Fibroblast of skin of abdomen (primary cell): Measurements from ENCODE around the gene RABGGTA.

Experiments
- DNase-seq: peaks from one replicate; pipeline ENCODE4 v3.0.0-alpha.2; 2013

RABGGTA gene

GRCh38 chr14:24278424-24278823 lies 7.0 kb upstream of the RABGGTA start:
- no peak for DNase-seq

GRCh38 chr14:24277606-24278321 lies 6.4 kb upstream of the RABGGTA start:
- no peak for DNase-seq

GRCh38 chr14:24277071-24277470 lies 5.7 kb upstream of the RABGGTA start:
- no peak for DNase-seq

- DNase-seq, result no peak
Measured at GRCh38 chr14:24274101-24274543, 2.7 kb upstream of the RABGGTA start.

- no peak for DNase-seq
Measured at GRCh38 chr14:24273422-24273998, 2.1 kb upstream of the RABGGTA start.

GRCh38 chr14:24272467-24272866 lies 1.1 kb upstream of the RABGGTA start:
- no peak for DNase-seq

GRCh38 chr14:24271834-24272263 lies 452 bp upstream of the RABGGTA start:
- no peak for DNase-seq

- no peak for DNase-seq
Measured at GRCh38 chr14:24270537-24271133, 762 bp downstream of the RABGGTA start.

GRCh38 chr14:24269910-24270536 lies 1.4 kb downstream of the RABGGTA start:
- no peak for DNase-seq

GRCh38 chr14:24269368-24269767 lies 2.0 kb downstream of the RABGGTA start:
- DNase-seq, result no peak

GRCh38 chr14:24268225-24268624 lies 3.2 kb downstream of the RABGGTA start:
- DNase-seq, result no peak

- DNase-seq, result no peak
Measured at GRCh38 chr14:24267516-24267915, 3.9 kb downstream of the RABGGTA start.

- DNase-seq, result no peak
Measured at GRCh38 chr14:24266344-24267244, 4.8 kb downstream of the RABGGTA start.

GRCh38 chr14:24264298-24264697 lies 7.1 kb downstream of the RABGGTA start:
- DNase-seq, result no peak

- DNase-seq, result no peak
Measured at GRCh38 chr14:24263848-24264247, 7.5 kb downstream of the RABGGTA start.

- no peak for DNase-seq
Measured at GRCh38 chr14:24262821-24263733, 8.3 kb downstream of the RABGGTA start, which contains the start of gene TGM1. TGM1 (minus strand) TSS chr14:24263177; CDS start chr14:24262352, 825 bp downstream.

- no peak for DNase-seq
Measured at GRCh38 chr14:24261969-24262327, 9.4 kb downstream of the RABGGTA start.

- no peak for DNase-seq
Measured at GRCh38 chr14:24261256-24261968, 10.0 kb downstream of the RABGGTA start.

GRCh38 chr14:24260780-24261157 lies 10.6 kb downstream of the RABGGTA start:
- DNase-seq, result no peak

- no peak for DNase-seq
Measured at GRCh38 chr14:24260026-24260779, 11.2 kb downstream of the RABGGTA start.
